Heart left ventricle (tissue), 13 donors: ENCODE measurements around the gene NOX4.

Source experiments
- POLR2A ChIP-seq, 2 donors: fragments of 450-650 bp; IDR thresholded peaks; one replicate each; pipeline ENCODE4 v1.6.1; 2017; ENCODE audit warnings: antibody characterized with exemption in 2 of 2, mild to moderate bottlenecking in 2 of 2, moderate library complexity in 2 of 2
- TF ChIP-seq, protein P1 (sequence below), 12 donors: fragments of 200-600 bp; sonication (generic) in 4 of 12; IDR thresholded peaks; one replicate each; pipeline versions ENCODE4 v1.5.0 to v1.8.0; 2018 to 2022; ENCODE audit warnings: antibody characterized with exemption in 12 of 12, mild to moderate bottlenecking in 5 of 12
- donor health status: ischemic (EF 13 %, LVEDD 7.1; RV severe dilation, severe dysfunction).
- donor health status: DM: no; HTN: yes; CAD: no.
- donor health status: DM: no; HTN: no; CAD: no.
- donor health status: ischemic (EF 25% LVEDD 6.9; RV normal size, moderate dysfunction).
- donor health status: ischemic (EF 25% LVEDD 5.7; RV mildly dilated, moderate dysfunction).
- donor health status: ischemic (EF 35%, LVEDD 5.7; RV mildly dilated, moderate dysfunction).
- donor health status: nonischemic (EF 11% LVEDD 7.7; RV severe dilation, severe dysfunction).
- donor health status: DM: yes; HTN: yes; CAD: no.
- donor health status: PGD.
- donor health status: ischemic (EF 29% LVEDD 5.4; RV normal size, mild dysfunction).
- donor health status: nonischemic (EF 23%, LVEDD 6.1; RV moderate dilation, normal function).

DNA sequence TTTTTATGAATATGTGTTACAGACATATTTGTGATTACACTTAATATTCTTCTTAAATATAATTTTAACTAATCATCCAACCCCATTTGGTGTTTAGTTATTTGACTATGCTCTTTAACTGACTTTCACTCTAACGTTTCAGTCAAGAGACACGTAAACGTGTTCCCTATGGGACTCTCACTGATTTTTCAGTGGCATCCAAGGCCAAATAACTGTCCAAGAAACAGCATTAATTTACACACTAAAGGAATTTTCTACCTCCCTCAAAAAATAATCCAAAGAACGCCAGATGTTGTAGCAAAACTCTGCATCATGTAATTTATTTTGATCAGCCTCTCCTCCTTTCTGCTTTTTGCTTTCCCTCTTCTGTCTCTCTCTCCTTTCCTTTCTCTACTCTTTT lies 44.0 kb upstream of the NOX4 start:
- TF ChIP-seq, protein P1, sequence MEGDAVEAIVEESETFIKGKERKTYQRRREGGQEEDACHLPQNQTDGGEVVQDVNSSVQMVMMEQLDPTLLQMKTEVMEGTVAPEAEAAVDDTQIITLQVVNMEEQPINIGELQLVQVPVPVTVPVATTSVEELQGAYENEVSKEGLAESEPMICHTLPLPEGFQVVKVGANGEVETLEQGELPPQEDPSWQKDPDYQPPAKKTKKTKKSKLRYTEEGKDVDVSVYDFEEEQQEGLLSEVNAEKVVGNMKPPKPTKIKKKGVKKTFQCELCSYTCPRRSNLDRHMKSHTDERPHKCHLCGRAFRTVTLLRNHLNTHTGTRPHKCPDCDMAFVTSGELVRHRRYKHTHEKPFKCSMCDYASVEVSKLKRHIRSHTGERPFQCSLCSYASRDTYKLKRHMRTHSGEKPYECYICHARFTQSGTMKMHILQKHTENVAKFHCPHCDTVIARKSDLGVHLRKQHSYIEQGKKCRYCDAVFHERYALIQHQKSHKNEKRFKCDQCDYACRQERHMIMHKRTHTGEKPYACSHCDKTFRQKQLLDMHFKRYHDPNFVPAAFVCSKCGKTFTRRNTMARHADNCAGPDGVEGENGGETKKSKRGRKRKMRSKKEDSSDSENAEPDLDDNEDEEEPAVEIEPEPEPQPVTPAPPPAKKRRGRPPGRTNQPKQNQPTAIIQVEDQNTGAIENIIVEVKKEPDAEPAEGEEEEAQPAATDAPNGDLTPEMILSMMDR (IDR thresholded peaks at IDR 0.05), result no peak
- TF ChIP-seq POLR2A (IDR thresholded peaks at IDR 0.05), result no peak
